Right hindlimb (tissue), 1 donor: ENCODE results near the gene HMGB3.
A peak's percentile ranks its signal among the peaks of the same experiment; 100 is the strongest.
"Not testable (repeated sequence)": the region's sequence is repeated elsewhere in the genome, so short reads cannot be mapped to it uniquely, and the experiment has no call there.

Experiments used
- DNase-seq: peaks from one replicate; pipeline ENCODE4 v3.0.0-alpha.2; 2018

The HMGB3 gene

DNA sequence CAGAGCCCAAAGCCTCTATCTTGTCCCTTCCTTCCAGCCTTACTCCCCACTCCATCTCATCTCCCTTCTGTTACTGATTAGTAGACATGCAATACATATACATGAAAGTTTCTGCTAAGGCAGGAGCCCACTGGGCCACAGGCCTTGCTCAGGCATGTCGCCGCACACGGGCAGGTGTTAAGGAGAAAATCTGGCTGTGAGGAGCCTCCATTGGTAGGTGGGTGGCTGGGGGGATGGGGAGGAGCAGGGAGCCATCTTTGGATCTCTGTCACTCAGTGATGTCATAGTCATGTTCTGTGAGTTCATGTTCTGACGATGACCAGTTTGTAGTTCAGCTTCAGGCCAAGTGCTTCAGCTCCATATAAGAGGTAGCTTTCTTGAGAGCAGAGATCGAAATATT, 2.9 kb upstream of the HMGB3 start:
- no peak for DNase-seq

DNA sequence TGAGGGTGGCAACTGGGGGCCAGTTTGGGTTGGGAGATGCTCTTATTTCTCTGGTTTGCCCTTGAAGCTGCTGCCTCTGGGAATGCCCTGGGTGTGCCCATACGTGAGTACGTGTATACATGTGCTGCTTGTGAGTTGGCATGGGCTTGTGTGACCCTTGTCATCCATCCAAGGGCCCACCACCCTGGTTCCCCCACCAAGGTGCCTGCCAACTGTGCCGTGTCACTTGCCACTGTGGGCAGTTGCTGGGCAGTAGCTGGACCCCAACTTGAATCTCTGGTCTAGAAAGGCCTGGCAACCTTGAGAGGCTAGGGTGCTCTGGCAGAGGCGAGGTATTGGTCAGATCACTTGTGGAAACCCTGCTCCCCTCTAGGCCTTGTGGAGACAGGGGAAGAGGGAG, 2.4 kb upstream of the HMGB3 start:
- no peak for DNase-seq

DNA sequence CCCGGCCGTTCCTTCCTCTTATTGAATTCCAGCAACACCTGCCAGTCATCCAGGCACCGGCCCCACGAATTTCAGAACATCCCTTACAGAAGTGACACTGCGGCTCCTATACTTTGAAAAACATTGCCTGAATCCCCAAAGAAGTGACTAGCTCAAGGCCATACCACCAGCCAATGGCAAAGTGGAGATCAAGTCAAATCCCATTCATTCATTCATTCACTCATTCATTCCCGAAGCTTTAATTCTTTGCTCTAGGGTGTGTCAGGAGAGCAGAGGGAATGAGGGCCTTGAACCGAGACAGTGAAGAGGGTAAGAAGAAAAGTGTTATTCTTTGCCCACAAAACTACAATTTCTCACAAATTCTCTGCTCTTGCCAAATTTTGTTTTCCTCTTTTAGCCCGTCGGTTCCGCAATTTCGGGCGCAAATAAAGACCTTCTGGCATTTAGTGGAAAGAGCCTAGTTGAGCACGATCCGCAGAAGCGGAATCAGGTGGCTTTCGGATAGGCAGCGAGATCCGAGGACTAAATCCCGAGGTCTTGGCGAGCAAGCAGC, 824 bp upstream of the HMGB3 start:
- peak; percentile 20 for DNase-seq

DNA sequence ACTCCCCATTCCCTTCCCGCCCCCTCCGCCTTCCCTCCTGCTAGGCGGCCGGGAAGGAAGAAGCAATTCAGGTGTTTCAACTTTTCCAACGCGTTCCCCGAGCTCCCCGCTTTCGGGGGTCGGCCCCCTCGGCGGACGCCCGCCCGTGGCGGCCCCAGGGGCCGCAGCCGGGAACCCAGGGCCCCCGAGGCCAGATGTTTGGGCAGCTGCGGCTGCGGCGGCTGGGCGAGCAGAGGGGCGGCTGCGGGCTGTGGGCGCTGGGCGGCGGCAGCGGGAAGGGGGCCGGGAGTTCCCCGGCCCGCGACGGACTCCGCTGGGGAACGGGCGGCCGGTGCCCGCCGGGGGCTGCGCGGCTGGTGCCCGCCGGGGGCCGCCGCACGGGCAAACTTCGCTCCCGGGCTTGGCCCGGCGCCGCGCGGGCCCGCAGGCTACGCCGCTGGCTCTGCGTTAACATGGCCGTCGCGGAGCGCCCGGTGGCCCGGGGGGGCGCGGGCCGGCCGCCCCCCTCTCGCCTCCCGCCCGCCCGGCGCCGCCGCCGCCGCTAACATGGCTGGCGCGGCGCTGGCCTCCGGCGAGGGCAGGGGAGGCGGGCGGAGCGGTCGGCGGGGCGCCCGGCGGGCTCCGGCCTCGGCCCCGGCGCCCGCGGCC, 510 bp downstream of the HMGB3 start:
- DNase-seq: peak; percentile 24

DNA sequence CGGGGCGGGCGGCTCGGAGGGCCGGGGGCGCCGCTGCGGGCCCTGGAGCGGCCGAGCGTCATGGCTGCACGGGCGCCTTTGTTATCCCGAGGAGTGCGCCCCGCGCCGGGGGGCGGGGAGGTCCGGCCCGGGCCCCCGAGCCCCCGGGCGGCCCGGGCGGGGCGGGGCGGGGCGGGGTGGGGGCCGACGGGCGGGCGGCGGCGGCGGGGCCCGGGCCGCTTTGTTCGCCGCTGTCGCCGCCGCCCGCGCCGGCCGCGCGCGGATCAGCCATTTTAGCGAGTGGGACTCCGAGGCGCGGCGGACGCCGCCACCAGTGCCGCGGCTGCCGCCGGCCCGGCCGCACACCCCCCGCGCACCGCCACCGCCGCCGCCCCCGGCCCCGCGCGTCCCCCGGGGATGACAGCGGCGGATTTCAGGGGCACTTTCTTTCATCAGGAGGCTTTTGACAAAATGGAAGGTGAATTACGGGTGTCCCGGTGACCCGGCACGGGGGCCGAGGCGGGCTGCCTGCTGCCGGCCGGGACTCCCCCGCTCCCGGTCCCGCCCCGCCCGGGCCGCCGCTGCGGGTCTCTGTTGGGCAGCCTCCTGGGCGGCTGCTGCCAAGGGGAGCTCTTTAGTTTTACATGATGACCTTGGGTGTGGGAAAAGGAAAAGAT, 1.2 kb downstream of the HMGB3 start:
- no peak for DNase-seq

DNA sequence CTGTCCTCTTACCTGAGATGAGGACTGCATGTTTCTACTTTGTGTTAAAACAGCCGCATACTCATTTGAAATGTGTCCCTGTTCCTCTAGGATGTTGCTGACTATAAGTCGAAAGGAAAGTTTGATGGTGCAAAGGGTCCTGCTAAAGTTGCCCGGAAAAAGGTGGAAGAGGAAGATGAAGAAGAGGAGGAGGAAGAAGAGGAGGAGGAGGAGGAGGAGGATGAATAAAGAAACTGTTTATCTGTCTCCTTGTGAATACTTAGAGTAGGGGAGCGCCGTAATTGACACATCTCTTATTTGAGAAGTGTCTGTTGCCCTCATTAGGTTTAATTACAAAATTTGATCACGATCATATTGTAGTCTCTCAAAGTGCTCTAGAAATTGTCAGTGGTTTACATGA, 4.6 kb downstream of the HMGB3 start:
- DNase-seq: not testable (repeated sequence)

DNA sequence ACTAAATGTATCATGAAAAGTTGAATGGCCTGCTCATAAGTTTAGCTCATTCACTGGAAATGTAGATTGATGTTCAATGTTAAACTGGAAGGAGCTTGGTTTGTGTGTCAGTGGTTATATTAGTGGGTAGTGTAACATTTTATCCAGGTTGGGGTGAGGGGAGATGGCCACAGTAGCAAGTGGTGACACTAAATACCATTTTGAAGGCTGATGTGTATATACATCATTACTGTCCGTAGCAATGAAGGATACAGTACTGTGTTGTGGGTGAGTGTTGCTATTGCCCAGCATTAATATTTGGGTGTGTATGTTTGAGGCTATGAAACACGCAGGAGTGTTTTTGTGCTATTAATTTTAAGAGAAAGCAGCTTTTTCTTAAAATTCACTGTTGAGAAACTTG, 6.3 kb downstream of the HMGB3 start:
- DNase-seq: no peak

DNA sequence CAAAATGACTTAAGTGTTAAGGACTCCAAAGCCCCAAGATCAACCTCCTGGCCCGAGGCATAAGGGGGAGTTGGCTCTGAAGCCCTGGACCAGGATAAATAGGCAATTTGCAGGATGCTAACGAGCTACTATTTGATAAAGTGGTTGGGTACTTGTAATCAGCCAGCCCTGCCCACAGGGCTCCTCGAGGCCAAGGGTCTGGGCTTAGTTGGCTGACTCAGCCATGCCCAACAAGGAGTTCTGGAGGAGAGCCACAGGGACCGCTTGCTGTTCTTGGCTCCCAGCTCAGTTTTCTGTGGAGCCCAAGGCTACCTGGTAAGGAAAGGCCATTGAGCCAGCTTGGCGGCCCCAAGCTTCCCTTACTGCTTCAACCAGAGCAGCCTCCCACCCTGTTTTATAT, 7.8 kb downstream of the HMGB3 start:
- no peak for DNase-seq

DNA sequence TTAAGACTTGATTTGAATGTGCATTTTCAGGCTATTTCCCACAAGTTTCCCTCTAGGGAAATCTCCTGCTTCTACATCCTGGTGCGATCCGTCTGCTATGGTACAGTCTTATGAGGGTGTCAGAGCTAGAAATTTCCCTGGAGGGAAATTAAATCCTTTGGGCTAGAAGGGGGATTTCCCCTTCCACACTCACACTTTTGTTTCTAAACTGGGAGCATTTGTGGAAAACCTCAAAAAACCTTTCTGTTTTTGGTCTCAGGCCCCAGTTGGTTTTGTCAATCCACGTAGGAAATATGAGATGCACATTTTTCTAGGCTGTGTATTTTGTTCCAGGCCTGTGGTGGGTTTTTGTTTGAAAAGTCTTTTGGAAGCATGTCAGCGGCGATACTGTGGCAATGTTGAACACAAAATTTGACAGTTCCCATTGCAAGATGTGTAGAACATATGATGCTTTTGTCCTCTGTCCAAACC, 17.8 kb downstream of the HMGB3 start:
- no peak for DNase-seq

DNA sequence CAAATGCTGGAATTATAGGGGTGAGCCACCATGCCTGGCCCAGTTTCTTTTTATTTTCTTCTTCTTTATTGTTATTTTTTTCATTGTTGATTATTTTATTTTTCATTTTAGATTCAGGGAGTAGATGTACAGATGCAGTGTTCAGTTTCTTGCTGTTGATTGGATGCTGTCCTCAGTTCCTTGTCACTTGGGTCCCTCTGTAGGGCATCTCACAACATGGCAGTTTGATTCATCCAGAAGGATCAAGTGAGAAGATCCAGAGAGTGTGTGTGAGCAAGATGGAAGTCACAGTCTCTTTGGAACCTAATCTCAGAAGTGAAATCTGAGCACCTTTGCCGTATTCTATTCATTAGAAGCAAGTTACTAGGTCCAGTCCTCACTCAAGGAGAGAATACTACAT, 20.9 kb downstream of the HMGB3 start:
- no peak for DNase-seq

DNA sequence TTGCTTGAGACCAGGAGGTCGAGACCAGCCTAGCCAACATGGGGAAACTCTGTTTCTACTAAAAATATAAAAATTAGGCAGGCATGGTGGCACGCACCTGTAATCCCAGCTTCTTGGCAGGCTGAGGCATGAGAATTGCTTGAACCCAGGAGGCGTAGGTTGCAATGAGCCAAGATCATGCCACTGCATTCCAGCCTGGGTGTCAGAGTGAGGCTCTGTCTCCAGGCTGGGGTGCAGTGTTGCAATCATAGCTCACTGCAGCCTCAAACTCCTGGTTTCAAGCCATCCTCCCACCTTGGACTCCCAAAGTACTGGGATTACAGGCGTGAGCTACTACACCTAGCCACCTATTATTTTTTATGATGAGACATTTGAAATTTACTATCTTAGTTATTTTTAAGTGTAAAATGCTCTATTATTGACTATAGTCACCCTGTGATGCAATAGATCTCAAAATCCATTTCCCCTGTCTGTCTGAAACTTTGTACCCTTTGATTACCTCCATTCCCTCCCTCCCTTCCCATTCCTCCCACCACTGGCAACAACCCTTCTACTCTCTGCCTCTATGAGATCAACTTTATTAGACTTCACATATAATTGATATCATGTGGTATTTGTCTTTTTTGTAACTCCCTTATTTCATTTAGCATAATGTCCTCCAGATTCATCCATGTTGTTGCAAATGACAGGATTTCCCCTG, 23.4 kb downstream of the HMGB3 start:
- no peak for DNase-seq

DNA sequence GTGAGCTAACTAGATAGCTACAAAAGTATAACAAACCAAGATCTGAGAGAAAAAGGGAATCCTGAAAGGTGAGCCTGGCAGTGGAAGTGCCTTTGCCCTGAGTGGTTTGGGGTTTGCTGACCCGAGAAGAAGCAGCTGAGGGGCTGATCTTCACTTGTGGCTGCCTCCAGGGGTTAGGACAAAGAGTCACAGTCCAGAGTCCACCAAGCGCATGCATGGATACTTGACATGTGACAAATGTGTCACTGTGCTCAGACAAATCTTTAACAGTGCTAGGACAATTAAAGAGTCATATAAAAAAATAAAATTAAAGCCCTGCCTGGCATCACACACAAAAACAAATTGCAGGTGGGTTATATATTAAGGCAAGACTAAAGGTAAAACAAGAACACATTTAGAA, 26.4 kb downstream of the HMGB3 start:
- DNase-seq: no peak

DNA sequence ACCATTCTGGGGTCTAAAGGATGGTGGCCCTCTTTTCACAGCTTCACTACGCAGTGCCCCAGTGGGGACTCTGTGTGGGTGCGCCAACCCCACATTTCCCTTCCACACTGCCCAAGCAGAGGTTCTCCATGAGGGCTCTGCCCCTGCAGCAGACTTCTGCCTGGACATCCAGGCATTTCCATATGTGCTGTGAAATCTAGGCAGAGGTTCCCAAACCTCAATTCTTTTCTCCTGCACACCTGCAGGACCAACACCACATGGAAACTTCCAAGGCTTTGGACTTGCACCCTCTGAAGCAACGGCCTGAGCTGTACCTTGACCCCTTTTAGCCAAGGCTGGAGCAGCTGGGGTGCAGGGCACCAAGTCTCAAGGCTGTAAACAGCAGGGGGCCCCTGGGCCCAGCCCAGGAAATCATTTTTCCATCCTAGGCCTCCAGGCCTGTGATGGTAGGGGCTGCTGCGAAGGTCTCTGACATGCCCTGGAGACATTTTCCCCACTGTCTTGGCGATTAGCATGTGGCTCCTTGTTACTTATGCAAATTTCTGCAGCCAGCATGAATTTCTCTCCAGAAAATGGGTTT, 30.1 kb downstream of the HMGB3 start:
- DNase-seq: no peak

DNA sequence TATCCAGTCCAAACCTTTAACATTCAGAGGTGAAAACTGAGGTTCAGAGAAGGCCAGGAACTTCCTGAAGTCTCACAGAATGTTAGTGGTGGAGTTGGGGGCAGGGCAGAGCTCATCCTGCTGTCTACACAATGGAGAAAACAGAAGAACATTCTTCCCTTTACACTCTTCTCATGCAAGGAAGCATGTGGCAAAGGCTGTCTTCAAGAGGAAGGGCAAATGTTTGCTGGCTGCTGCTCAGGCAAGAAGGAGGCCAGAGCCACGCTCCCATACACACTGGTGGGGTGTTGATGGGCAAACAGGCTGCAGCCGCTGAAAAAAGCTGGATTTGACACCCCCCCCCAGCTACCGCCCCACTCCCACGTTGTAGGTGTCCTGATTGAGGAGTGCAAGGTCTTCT, 32.5 kb downstream of the HMGB3 start:
- DNase-seq: no peak

DNA sequence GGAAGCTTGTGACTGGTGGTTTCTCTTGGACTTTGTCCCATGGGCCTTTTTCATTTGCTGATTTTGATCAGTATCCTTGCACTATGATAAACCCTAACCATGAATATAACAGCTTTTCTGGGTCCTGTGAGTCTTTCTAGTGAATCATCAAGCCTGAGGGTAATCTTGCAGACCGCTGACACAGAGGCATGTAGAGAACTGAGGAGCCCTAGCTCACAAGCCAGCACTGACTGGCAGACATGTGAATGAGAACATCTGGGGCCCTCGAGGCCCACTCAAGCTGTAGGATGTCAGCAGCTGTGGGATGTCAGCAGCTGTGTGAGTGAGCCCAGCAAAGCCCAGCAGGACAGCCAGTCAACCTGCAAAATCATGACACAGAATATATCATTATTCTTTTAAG, 36.7 kb downstream of the HMGB3 start:
- peak; percentile 17 for DNase-seq

DNA sequence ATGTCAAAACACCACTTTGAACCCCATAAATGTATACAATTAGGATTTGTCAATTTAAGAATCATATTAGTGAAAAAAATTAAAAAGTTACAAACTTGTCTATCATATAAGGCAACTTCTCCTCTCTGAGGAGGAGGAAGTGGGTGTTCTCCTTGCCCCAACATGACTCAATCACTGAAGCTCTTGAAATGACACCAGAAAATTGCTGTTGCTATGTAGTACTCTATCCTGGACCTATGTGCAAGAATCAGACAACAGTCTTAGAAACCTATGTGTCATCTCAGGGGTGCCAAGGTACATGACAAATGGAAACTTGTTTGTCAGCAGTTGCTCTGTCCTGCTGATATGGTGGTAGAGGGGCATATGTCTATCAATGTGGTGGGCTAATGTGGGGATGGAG, 47.7 kb downstream of the HMGB3 start:
- DNase-seq: no peak

DNA sequence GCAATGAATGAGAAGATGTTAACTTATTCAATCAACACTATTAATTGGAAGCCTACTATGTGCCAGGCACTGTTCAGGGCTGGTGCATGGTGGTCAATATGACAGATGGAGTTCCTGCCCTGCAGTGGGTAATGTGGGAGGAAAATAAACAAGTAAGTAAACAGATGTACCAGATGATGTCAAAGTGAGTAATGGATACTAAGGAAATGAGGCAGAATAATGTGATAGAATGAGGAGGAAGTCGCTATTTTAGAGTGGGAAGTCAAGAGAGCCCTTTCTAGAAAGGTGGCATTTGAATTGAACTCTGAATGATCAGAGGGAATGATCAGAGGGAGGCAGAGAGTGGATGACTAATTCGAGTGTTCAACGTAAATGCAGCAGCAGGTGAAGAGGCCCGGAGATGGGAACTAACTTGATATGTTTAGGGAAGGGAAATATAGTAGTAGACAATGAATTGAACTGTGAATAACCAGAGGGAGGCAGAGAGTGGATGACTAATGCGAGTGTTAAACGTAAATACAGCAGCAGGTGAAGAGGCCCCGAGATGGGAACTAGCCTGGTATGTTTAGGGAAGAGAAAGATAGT, 48.3 kb downstream of the HMGB3 start:
- no peak for DNase-seq

DNA sequence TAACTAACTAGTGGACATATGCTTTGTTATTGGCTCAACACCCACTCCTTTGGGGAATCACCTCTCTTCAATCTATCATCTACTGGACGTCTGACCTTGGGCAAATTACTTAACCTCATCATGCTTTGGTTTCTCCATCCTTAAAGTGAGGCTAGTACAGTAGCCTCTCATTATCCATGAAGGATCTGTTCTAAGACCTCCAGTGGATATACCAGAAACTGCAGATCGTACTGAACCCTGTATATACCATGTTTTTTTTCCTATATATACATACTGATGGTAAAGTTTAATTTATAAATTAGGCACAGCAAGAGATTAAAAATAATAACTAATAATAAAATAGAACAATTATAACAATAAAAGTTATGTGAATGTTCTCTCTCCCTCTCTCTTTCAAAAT, 56.2 kb downstream of the HMGB3 start:
- DNase-seq: no peak
